A549 (cell line): Measurements from ENCODE around the gene TPPP3.

Source experiments
- EP300 ChIP-seq, 2 experiments: fragments of >200 bp; sonication (Bioruptor Twin); formaldehyde crosslinking; IDR thresholded peaks; 2 replicates in 1 of 2; 3 replicates in 1 of 2; pipeline ENCODE4 v1.6.1; 2016 to 2017
- MYC ChIP-seq: IDR thresholded peaks from 2 replicates; pipeline ENCODE4 v1.6.1; 2012; ENCODE audit warnings: mild to moderate bottlenecking, inconsistent platforms, low read length, improper control_type of control experiment, borderline replicate concordance
- TF ChIP-seq, protein P1 (sequence below): fragments of >200 bp; sonication (Bioruptor Twin); formaldehyde crosslinking; IDR thresholded peaks from 3 replicates; pipeline ENCODE4 v1.5.1; 2016

DNA sequence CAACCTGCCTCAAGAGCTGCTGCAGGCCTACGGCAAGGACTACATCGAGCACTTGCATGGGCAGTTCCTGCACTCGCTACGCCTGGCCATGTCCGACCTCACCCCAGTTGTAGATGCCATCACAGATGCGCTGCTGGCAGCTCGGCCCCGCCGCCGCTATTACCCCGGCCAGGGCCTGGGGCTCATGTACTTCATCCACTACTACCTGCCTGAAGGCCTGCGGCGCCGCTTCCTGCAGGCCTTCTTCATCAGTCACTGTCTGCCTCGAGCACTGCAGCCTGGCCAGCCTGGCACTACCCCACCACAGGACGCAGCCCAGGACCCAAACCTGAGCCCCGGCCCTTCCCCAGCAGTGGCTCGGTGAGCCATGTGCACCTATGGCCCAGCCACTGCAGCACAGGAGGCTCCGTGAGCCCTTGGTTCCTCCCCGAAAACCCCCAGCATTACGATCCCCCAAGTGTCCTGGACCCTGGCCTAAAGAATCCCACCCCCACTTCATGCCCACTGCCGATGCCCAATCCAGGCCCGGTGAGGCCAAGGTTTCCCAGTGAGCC lies 43.4 kb upstream of the TPPP3 start:
- TF ChIP-seq, protein P1, sequence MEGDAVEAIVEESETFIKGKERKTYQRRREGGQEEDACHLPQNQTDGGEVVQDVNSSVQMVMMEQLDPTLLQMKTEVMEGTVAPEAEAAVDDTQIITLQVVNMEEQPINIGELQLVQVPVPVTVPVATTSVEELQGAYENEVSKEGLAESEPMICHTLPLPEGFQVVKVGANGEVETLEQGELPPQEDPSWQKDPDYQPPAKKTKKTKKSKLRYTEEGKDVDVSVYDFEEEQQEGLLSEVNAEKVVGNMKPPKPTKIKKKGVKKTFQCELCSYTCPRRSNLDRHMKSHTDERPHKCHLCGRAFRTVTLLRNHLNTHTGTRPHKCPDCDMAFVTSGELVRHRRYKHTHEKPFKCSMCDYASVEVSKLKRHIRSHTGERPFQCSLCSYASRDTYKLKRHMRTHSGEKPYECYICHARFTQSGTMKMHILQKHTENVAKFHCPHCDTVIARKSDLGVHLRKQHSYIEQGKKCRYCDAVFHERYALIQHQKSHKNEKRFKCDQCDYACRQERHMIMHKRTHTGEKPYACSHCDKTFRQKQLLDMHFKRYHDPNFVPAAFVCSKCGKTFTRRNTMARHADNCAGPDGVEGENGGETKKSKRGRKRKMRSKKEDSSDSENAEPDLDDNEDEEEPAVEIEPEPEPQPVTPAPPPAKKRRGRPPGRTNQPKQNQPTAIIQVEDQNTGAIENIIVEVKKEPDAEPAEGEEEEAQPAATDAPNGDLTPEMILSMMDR: no peak
- no peak for TF ChIP-seq EP300 (IDR thresholded peaks at IDR 0.05)
- TF ChIP-seq MYC: no peak
